HG02840 (cell line): ENCODE results near the gene USH2A.

Experiments used
- ATAC-seq: cut with Tn5 transposase; IDR thresholded peaks from one replicate; pipeline ENCODE4 v1.9.1; 2021; ENCODE audit warnings: mild to moderate bottlenecking, moderate library complexity, moderate number of reproducible peaks; ENCODE audit not compliant: unreplicated experiment, low FRiP score

The USH2A gene

DNA sequence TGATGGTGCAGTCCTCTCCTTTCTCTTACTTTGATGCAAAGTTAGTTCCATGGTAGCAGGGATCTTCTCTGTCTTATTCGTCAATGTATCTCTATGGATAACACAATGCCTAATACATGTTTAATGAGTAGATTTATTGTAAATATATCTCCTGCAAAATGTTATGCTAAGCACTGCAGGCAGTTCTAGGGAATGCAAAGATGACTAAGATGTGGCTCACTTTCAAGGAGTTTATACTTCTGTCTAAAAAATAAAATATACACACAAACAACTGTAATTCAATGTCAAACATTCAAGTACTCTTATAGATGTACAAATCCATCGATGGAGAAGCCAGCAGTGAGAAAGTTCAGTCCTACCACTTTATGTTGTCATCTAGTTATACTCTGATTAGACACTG is 661.8 kb downstream of the USH2A start:
- no peak for ATAC-seq

- ATAC-seq: no peak
These were observed 669.1 kb downstream of the USH2A start for GRCh38 chr1:215754112-215754511.

DNA sequence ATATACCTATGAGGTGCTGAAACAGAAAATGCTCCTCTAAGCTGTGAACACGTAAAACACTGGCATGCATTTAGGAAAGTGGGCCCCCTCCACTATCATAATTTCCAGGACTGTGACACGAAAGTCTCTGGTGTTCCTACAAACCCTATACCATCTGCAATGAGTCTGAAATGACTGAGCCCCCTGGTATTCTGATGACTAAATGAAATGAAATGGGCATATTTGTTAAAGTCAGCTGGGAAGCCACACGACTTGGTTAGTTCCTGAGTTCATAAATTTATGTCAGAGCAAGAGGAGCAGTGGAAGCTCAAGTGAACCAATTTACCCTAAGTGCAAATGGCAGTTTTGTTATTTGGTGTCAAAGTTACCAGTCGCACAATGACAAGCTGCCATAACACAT is 673.8 kb downstream of the USH2A start:
- no peak for ATAC-seq

DNA sequence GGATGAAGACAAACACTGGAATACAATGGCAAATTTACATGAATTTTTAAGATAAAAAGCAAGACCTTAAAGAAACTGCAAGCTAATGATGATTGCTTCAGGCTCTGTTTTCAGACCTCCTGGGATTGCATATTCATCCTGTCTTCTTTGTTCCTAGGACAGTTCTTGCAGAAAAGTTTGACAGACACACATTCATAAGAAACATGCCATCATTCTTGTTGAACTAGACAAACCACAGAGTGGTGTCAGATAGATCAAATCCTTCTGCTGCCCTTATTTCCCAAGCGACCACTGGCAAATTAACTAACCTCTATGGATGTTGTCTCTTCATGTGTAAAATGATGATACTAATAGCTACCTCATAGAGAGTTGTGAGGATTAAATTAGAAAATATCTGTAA is 674.8 kb downstream of the USH2A start:
- no peak for ATAC-seq

GRCh38 chr1:215744419-215744818 is 678.8 kb downstream of the USH2A start:
- ATAC-seq: no peak

- ATAC-seq: no peak
These were observed 684.2 kb downstream of the USH2A start for GRCh38 chr1:215739025-215739424.

DNA sequence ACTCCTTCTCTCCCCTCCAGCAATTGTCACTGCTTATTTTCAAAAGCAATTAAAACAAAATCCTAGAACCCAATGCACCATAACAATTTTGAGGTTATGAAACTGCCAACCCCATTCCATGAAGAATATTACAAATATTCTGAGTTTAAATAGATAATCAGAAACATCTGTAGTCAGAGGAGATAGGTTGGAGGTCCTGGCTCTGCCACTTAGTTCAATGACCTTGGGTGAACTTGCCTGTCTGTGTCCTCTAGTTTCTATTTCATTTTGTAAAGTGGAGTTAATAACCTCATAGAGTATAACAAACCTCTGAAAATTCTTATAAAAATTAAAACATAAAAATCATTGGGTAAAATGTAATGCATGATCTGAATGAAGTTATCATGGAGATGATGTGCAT is 691.5 kb downstream of the USH2A start:
- ATAC-seq: no peak

DNA sequence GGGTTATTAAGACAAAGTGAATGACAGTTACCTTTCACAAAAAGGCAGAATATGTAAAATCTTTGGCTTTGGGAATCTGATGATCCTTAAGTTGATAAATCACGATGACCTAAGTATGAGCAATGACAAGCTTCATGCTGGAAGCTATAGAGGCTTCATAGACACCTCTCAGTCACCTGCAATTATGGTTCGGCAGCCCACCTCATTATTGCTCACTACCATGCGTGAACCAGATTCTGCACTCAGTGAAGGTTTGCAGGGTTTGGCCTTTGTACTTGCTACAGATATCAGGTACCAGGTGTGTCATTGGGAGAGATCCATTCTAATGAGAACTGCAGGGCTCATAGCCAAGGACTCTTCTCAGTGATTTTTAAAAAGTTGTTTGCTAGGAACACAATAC is 692.6 kb downstream of the USH2A start:
- ATAC-seq: no peak

DNA sequence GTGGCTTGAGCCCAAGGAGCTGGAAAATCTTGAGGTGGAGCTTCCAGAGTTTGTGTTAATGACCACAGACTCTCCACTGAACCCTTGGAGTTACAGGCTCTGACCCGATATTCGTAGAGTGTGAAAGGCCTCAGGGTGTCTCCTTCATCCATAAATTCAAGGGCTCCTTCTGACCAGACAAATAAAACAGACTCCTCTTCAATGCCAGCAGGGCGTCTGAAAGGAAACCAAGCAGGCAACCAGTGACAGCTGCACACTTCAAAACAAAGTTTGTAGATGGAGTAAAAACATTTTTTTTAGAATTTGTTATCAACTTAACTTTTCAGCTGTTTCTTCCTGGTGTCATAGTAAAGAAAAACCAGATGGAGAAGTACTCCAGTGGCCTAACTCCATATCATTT is 695.1 kb downstream of the USH2A start:
- no peak for ATAC-seq

DNA sequence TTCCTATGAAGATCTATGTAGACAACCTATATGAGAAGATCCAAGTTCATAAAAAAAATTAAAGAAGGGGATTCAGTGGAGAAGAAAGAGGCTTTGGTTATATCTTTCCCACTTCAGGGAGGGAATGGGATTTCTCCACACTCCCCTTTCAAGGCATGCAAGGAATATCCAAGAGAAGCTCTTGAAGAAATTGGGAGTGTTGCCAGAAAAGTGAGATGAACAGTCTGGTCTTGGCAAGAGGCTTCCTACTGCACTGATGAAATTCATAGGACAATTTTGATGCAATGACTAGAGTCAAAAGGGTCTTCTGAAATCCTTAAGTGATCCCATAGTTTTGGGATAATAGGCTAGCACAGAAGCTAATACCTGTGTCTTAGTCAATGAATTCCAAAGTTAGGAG is 703.1 kb downstream of the USH2A start:
- ATAC-seq: no peak

GRCh38 chr1:215719552-215719951 is 703.7 kb downstream of the USH2A start:
- ATAC-seq: no peak

- no peak for ATAC-seq
These were observed 704.5 kb downstream of the USH2A start for GRCh38 chr1:215718575-215719287.

- no peak for ATAC-seq
These were observed 705.4 kb downstream of the USH2A start for GRCh38 chr1:215717677-215718426.

- ATAC-seq: no peak
These were observed 712.4 kb downstream of the USH2A start for GRCh38 chr1:215710899-215711225.

DNA sequence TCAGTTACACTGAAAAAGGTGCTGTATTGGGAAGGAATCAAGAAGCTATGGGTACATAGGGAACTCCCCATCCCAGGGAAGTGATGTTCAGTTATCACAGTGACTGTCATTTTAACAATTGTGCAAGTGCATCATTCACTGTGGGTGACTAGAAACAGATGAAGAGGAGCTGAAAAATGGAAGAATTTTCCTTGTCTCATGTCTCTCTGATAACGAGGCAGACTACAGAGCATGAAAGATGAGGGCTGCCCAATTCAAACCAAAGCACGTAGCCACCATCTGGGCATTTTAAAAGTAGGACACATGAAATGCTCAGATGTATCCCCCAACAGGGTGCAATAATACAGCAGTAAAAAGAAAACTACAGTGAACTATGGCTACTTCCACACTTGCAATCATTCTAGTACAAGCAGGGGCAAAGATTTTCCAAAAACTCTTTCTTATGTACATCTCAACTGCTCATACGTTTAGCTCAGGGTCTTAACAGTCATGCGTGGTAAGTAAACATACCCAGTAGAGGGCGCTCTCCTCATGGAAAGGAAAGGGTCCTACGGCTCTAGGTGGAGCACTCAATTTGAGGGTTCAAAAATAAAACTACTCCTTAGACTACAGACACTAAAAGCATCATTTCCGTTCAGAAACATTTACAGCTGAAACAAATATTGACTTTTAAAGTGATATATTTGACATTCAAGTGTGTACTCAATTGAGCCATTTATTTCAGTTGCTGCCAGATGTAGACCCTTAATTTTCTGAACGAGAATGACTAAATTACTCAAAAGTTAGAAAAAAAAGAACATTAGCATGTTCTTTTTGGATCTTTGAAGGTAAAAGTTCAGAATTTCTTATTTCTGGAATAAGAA is 713.0 kb downstream of the USH2A start:
- no peak for ATAC-seq

GRCh38 chr1:215704089-215704860 is 719.0 kb downstream of the USH2A start:
- ATAC-seq: no peak

GRCh38 chr1:215682232-215682631 is 741.0 kb downstream of the USH2A start:
- no peak for ATAC-seq

DNA sequence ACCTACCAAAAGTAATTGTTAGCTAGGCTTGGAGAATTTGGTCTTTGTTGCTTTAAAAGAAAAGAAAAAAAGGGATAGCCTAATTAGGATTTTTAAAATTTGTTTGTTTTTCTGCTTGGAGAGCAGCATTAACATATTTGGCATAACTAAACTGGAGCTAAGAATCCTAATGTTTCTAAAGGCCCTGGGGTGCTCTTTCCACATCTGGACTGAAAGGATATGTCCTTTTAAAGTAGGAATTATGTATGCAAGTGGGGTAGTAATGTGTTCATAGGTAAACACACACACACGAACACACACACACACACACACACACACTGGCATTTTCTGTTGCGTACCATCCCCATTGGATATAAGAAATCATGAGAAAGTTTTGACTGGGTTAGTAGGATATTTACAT is 742.2 kb downstream of the USH2A start:
- no peak for ATAC-seq

GRCh38 chr1:215679231-215679630 is 744.0 kb downstream of the USH2A start:
- ATAC-seq: no peak

- ATAC-seq: no peak
These were observed 746.1 kb downstream of the USH2A start for GRCh38 chr1:215677112-215677511.

DNA sequence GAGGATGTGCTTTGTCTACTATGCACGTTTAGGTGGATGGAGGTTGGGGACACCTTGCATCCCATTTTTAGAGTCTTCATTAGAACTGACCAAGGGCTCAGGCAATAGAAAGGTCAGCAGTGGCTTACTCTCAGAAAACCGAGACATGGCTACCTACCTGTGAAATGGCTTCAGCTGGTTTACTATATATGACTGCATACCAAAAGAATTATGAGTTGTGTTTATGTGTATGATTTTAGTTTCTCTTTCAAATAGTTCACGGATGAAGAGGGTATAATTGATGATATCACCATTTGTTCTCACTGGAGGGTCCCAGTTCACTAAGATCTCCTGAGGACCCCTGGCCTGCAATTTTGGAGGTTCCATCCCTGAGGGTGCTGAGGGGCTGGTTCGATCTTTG is 749.3 kb downstream of the USH2A start:
- no peak for ATAC-seq
